ENCODE measurements around the gene NEUROG2.

DNA sequence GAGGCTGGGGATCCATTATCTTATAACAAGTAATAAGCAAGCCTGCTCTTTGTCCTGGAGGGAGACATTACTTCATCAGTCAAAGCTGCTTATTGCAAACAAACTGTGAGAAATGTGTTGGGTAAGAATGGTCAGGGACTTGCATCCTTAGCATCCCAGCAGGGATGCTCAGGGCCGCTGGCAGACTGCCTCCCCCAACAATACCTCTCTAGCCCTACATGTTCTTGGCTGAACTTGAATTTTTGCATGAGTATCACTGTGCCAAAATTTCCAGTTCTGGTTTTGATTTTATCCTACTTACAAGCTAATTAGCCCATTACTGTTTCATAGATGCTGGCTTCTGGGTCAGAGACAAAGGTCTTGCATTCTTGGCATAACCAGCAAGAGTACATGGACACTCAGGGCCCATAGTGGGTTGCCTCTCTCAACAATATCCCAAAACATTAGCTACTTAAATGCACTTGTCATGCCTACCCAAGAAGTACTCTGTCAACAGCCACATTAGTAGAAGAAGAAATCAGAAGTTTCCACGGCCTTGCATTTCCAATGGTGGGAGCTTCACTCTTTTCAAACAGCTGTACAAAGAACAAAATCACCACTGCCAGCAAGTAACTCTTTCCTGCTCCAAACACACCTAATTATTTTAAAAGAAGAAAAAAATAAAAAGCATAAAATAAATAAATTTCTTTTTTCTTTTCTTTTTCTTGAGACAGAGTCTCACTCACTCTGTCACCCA is 41.9 kb upstream of the NEUROG2 start:
- no peak for TF ChIP-seq CTCF (optimal IDR thresholded peaks at IDR 0.05 in 1 of 3, IDR thresholded peaks at IDR 0.05 in 1 of 3, conservative IDR thresholded peaks at IDR 0.05 in 1 of 3; ENCODE audit: extremely low read depth in 1 of 3, insufficient read depth in 2 of 3, low read length in 3 of 3)
- TF ChIP-seq EZH2 (IDR thresholded peaks at IDR 0.05; ENCODE audit: low read length) = no peak

Measured in keratinocyte (primary cell).